Common myeloid progenitor, CD34-positive (primary cell): ENCODE data around the gene TBX2.

Experiments
- CTCF ChIA-PET: fragments of 350-600 bp; sonication (Branson Sonifier 250); formaldehyde crosslinking; loops from one replicate; lab custom pipeline; 2021; ENCODE audit warnings: antibody characterized with exemption; lab: Charles Lee
- POLR2A ChIA-PET: fragments of 350-600 bp; sonication (Branson Sonifier 250); formaldehyde crosslinking; loops from one replicate; lab custom pipeline; 2021; ENCODE audit warnings: antibody characterized with exemption; lab: Charles Lee
- DNase-seq, 3 donors: peaks; one replicate each; pipeline versions ENCODE4 v3.0.0 to v3.0.0-alpha.2; 2013
- H3K27ac ChIP-seq, 2 experiments: 1 replicate in 1 of 2; 2 replicates in 1 of 2; pipeline ENCODE4 v1.7.0; 2013; ENCODE audit warnings: inconsistent platforms in 2 of 2, low read length in 2 of 2, mild to moderate bottlenecking in 2 of 2, low read depth in 1 of 2, moderate library complexity in 1 of 2; ENCODE audit not compliant: severe bottlenecking in 2 of 2, insufficient read depth in 1 of 2, poor library complexity in 1 of 2
- H3K27me3 ChIP-seq, 5 experiments: replicated peaks in 2 of 5; 1 replicate in 3 of 5; 2 replicates in 2 of 5; pipeline versions ENCODE4 v1.6.1 to v1.7.0; 2013; ENCODE audit warnings: low read length in 4 of 5, mild to moderate bottlenecking in 2 of 5, moderate library complexity in 2 of 5, inconsistent platforms in 1 of 5; ENCODE audit not compliant: insufficient read depth in 5 of 5, control insufficient read depth in 4 of 5
- H3K36me3 ChIP-seq, 4 experiments: 1 replicate in 2 of 4; 2 replicates in 2 of 4; pipeline versions ENCODE4 v1.6.1 to v1.7.0; 2013; ENCODE audit warnings: low read length in 3 of 4, control low read depth in 1 of 4, mild to moderate bottlenecking in 1 of 4; ENCODE audit not compliant: control insufficient read depth in 4 of 4, insufficient read depth in 4 of 4
- H3K4me1 ChIP-seq, 4 experiments: 1 replicate in 3 of 4; 2 replicates in 1 of 4; pipeline versions ENCODE4 v1.6.1 to v1.7.1; 2013; ENCODE audit warnings: low read length in 3 of 4, mild to moderate bottlenecking in 3 of 4, control low read depth in 1 of 4, inconsistent platforms in 1 of 4, moderate library complexity in 1 of 4; ENCODE audit not compliant: control insufficient read depth in 4 of 4, insufficient read depth in 4 of 4; ENCODE audit errors: control extremely low read depth in 1 of 4
- H3K4me3 ChIP-seq, 7 experiments: 1 replicate in 4 of 7; 2 replicates in 3 of 7; pipeline versions ENCODE4 v1.5.1 to v1.7.0; 2013; ENCODE audit warnings: mild to moderate bottlenecking in 7 of 7, low read length in 6 of 7, moderate library complexity in 6 of 7, inconsistent platforms in 2 of 7, low read depth in 2 of 7, control low read depth in 1 of 7; ENCODE audit not compliant: insufficient read depth in 4 of 7, control insufficient read depth in 1 of 7; ENCODE audit errors: extremely low read depth in 1 of 7
- H3K9me3 ChIP-seq, 5 experiments: 1 replicate in 4 of 5; 2 replicates in 1 of 5; pipeline versions ENCODE4 v1.6.1 to v1.7.1; 2013; ENCODE audit warnings: low read length in 4 of 5, mild to moderate bottlenecking in 2 of 5, inconsistent platforms in 1 of 5, low read depth in 1 of 5, moderate library complexity in 1 of 5; ENCODE audit not compliant: control insufficient read depth in 4 of 5, insufficient read depth in 2 of 5; ENCODE audit errors: control extremely low read depth in 1 of 5
- WGBS: methylation state at CpG from one replicate; pipeline ENCODE4 v1.1.5; 2013; ENCODE audit not compliant: insufficient coverage; 5-methylcytosine and 5-hydroxymethylcytosine counted together

TBX2 gene

DNA sequence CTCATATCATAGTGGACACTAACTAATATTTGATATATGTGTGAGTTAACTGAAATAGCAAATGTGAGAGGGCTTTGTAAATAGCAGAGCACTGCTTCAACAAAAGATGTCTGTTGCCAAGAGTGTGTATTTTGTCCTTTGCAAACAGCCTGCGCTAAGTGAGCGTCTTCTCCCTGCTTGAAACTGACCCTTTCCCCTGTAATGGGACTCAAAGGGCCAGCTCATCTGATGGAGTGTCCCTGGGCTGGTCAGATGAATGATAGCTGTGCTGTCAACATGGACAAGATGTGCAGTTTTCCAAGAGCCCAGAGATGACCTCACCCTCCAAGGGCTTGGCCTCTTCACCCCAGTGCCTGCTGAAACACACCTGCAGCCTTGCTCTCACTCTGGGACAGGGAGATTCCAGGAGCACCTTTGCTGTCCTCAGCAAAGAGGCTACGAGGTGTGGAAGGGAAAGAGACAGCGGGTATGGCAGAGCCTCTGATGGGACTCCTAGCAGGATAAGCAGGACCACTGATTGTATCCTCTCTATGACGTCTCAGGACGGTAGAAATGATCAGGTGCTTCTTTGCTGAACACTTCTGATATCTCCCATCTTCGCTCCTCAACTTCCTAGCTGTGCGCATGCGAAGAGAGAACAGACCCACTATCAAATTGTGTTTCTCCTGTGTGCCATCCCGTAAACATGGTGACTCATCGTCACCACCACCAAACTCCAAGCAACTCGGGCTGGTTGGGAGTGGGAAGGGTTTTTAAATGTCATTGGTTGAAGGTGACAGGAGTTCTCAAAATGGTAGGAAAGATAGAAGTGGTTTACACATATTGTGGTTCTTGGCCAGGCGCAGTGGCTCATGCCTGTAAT is 35.8 kb upstream of the TBX2 start:
- ChIA-PET POLR2A (no interaction called here), CTCF (no interaction called here)
- 97% methylated on average over 10 of the region's 13 CpGs for WGBS
- H3K9me3 ChIP-seq = no peaks in the 10 kb centered on the region
- peaks cover 0 to 2% (median 0%) of the 10 kb centered on the region in 4 experiments for H3K36me3 ChIP-seq
- H3K4me1 ChIP-seq = no peaks in the 10 kb centered on the region
- H3K4me3 ChIP-seq = no peak overlapping the region
- H3K27me3 ChIP-seq = no peaks in the 10 kb centered on the region
- H3K27ac ChIP-seq = no peak overlapping the region
- DNase-seq = no peak

DNA sequence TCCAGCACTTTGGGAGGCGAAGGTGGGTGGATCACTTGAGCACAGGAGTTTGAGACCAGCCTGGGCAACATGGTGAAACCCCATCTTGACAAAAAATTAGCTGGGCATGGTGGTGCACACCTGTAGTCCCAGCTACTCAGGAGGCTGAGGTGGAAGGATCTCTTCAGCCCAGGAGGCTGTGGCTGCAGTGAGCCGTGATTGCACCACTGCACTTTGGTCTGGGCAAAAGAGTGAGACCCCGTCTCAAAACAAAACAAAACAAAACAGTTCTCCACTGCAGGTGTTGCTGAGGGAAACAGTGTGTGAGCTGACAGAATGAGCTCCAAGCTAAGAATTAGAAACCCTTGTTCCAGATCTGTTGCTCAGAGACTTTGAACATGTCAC is 35.2 kb upstream of the TBX2 start:
- no peaks in the 10 kb centered on the region for H3K9me3 ChIP-seq
- H3K4me3 ChIP-seq = no peak overlapping the region
- POLR2A ChIA-PET = no interaction called here
- CTCF ChIA-PET = no interaction called here
- H3K27ac ChIP-seq = no peak overlapping the region
- WGBS = 100% methylated on average over 3 of the region's 3 CpGs
- H3K27me3 ChIP-seq = no peaks in the 10 kb centered on the region
- H3K4me1 ChIP-seq = no peaks in the 10 kb centered on the region
- peaks cover 0 to 2% (median 0%) of the 10 kb centered on the region in 4 experiments for H3K36me3 ChIP-seq
- DNase-seq = no peak

DNA sequence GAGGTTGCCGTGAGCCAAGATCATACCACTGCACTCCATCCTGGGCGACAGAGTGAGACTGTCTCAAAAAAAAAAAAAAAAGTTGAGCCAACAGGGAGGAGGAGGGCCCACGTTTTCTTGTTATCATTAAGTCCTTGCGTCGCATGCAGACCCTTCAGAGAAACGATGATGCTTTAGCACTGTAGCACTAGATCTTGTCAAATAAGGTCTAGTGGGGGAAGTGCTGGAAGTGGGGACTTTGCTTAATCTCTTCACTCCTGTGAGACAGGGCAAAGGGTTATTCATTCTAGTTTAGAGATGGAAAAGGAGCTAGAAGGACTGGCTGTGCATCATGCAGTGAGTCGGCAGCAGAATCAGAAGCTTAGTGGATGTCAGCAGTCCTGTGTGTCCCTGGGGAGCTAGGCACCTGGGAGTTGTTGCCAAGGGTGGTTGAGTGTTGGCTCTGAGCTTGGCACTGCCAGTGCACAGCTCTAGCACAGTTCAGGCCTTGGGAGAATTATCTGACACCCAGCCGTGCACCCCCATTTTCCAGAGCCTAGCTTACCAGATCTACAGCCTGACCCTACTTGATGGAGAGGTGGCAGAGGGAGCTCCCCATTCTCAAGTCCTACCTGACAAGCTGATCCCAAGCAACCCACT is 33.4 kb upstream of the TBX2 start:
- 97% methylated on average over 6 of the region's 8 CpGs for WGBS
- no peaks in the 10 kb centered on the region for H3K9me3 ChIP-seq
- no peak for DNase-seq
- CTCF ChIA-PET = interaction anchor here (1.3 kb wide), 1 partner anchor 11 kb away, joined by 6 read pairs; no protein-coding TSS in a partner anchor
- H3K4me1 ChIP-seq = no peaks in the 10 kb centered on the region
- no peak overlapping the region for H3K4me3 ChIP-seq
- H3K27me3 ChIP-seq = no peaks in the 10 kb centered on the region
- H3K36me3 ChIP-seq = peaks cover 0 to 2% (median 0%) of the 10 kb centered on the region in 4 experiments
- POLR2A ChIA-PET = no interaction called here
- H3K27ac ChIP-seq = no peak overlapping the region

DNA sequence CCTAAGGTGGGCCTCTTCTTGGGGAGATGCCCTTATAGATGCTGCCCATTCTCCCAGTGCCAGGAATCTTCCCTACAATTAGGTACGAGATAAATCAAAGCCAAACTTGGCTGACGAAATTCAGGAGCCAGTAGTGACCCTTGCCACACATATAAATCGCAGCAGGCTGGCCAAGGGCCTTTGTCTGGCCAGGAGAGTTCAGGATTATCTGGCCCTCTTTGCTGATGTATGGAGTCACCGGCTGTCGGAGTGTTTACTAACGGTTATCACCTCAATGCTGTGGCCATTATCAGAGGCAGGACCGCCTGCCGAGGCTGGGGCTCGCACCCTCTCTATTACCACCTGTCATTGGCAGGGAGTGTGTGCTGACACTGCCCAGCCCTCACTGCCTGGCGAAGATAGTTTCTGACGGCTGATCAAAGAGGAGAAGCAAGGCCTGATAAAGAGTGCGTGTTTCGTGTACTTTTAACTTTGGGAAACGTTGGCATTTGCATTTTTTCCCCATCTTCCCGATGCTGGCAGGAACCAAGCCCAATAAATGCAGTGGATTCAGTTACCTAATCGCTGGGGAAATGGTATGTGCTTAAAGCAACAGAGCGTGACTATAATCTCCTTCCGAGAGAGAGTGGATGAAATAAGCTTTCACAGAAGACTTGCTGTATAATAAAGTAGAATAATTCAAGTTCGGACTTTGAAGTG is 32.8 kb upstream of the TBX2 start:
- Histone ChIP-seq H3K27ac (no peak overlapping the region), H3K4me3 (no peak overlapping the region), H3K27me3 (no peaks in the 10 kb centered on the region), H3K4me1 (no peaks in the 10 kb centered on the region), H3K36me3 (peaks cover 0 to 2% (median 0%) of the 10 kb centered on the region in 4 experiments), H3K9me3 (no peaks in the 10 kb centered on the region)
- 97% methylated on average over 19 of the region's 19 CpGs for WGBS
- POLR2A ChIA-PET = no interaction called here
- CTCF ChIA-PET = no interaction called here
- no peak for DNase-seq

DNA sequence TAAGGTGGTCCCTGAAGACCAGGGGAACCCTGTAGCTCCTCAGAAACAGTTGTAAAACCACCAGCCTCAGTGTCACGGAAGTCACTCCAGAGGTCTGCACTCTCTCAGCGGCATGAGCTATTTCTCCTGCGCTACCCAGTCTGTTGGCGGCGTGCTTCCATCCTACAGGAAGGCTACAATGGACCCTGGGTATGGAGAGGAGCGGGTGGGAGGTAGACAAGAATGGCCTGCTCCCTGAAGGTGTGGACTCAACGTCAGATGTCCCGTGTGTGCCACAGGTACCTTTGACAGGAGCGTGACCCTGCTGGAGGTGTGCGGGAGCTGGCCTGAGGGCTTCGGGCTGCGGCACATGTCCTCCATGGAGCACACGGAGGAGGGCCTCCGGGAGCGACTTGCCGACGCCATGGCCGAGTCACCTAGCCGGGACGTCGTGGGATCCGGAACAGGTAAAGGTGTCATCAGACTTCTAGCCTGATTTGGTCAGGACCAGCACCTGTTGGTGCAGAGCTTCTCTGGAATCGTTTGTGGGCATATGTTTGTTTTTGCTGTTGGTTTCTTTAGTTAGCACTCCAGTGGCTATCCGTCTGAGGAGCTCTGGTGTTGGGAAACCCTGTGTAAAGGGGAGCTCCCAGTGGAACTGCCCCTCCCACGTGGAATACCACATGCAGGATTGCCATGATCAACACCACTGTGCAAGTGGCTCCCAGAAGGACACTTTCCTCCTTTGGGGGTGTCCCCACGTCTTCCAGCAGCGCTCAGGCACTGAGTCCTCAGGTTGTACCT is 31.4 kb upstream of the TBX2 start:
- Histone ChIP-seq H3K9me3 (no peaks in the 10 kb centered on the region), H3K4me3 (no peak overlapping the region), H3K4me1 (peaks cover 0 to 1% (median 0%) of the 10 kb centered on the region in 4 experiments), H3K27ac (no peak overlapping the region), H3K36me3 (no peaks in the 10 kb centered on the region), H3K27me3 (no peaks in the 10 kb centered on the region)
- 97% methylated on average over 26 of the region's 27 CpGs for WGBS
- ChIA-PET POLR2A (no interaction called here), CTCF (interaction anchor here (0.5 to 1.2 kb wide), 2 partner anchors 22 to 195 kb away, joined by 3 to 4 read pairs; no protein-coding TSS in a partner anchor)
- DNase-seq = no peak

DNA sequence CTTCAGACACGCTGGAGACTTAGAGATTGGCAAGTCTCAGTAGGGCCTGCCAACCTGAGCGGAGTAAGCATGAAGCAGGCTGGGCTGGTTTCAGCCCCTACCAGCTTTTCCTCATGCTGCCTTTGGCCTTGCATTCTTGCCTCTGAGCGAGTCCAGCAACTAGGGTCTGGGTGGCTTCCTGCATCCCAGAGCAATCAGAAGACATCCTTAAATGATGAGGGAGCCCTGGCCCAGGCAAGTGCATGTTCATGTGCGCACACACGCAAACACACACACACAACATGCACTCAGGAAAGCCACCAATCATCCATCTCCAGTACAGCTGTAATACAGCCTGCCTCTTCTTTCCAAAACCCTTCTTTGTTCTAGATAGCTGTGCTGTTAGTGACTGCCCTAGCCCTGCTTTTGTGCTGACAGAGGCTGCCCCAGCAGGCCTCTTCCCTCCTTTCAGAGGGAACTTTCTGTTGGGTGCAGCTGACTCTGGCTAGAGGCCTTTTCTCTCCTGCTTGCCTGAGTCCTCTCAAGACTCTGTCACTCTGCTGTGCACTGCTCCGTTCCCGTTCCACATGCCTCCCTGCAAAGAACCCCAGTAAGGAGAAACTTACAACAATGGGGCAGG is 30.7 kb upstream of the TBX2 start:
- Histone ChIP-seq H3K27ac (no peak overlapping the region), H3K4me3 (no peak overlapping the region), H3K4me1 (peaks cover 0 to 4% (median 1%) of the 10 kb centered on the region in 4 experiments), H3K27me3 (no peaks in the 10 kb centered on the region), H3K9me3 (no peaks in the 10 kb centered on the region), H3K36me3 (no peaks in the 10 kb centered on the region)
- CTCF ChIA-PET = interaction anchor here (0.5 to 1.2 kb wide), 2 partner anchors 21 to 195 kb away, joined by 3 to 4 read pairs; no protein-coding TSS in a partner anchor
- no peak for DNase-seq
- POLR2A ChIA-PET = no interaction called here
- WGBS = 96% methylated on average over 3 of the region's 7 CpGs
